NCI-H1105 (cell line): Measurements from ENCODE around the gene ITM2C.

Experiments
- DNase-seq: peaks from one replicate; lab custom pipeline; 2025; lab: John Stamatoyannopoulos, UW

ITM2C gene, protein sequence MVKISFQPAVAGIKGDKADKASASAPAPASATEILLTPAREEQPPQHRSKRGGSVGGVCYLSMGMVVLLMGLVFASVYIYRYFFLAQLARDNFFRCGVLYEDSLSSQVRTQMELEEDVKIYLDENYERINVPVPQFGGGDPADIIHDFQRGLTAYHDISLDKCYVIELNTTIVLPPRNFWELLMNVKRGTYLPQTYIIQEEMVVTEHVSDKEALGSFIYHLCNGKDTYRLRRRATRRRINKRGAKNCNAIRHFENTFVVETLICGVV

DNA sequence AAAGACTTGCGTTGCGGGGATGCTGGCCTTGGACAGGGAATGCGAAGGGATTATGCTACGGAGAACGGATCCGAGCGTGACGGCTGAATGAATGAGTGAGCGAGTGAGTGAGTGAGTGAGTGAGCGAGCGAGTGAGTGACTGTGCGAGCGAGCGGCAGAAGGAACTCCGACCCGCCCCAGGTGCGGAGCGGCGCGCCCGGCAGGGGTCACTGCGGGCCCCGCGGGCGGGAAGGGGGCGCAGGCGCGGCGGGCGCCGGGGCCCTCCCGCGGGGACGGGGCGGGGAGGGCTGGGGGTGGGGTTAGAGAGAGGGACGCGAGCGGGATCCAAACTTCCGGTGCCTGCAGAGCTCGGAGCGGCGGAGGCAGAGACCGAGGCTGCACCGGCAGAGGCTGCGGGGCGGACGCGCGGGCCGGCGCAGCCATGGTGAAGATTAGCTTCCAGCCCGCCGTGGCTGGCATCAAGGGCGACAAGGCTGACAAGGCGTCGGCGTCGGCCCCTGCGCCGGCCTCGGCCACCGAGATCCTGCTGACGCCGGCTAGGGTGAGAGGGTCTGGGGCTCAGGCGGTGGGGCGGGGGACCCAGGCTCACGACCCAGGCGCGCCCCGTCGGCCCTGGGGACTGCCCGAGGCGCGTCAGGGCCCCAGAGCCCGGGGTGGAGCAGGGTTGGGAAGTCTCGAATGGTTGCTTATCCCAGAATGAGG is at the start of gene ITM2C:
Gene ITM2C (plus strand): TSS at position 338 of the 702 bp plus-strand sequence. CDS start 84 bp downstream, at position 422.
- peak; percentile 58 for DNase-seq

GRCh38 chr2:230815088-230815487 is 49.7 kb upstream of the ITM2C start:
- no peak for DNase-seq

- DNase-seq = no peak
These were observed 48.0 kb upstream of the ITM2C start for GRCh38 chr2:230816735-230817134.

- DNase-seq = no peak
These were observed 45.3 kb upstream of the ITM2C start for GRCh38 chr2:230819433-230819832.

DNA sequence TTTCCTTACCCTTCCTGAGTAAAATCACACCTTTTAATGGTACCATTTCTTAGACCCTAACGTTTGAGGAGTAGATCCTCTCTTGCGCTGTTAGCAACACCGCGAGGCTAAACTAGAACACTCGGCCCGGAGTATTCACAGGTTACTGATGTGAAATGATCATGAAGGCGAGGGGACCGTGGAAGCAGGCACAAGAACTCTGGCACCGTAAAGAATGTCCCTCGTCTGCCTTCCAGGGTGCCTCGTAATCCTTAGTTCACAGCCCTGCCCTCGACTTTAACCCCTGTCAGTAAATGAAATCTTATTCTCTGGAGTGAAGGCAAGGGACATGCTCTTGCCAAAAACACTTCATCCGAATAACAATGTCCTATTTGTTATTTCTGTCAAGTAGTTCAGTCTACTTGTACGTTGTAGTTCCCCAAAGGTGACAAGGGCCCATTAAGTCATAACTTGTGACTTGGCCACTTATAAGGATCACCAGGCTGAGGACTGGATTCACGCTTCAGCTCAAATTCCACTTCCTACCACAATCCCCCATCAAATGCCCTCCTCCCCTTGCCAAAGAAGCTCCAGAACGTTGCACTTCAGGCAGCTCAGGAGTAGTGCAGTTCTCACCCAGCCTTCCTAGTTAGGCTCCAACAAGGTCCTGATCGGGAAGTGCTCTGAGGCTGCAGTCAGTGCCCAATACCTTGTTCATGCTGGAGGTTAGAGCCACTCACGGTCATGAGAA is 43.3 kb upstream of the ITM2C start:
- no peak for DNase-seq

GRCh38 chr2:230821991-230822520 is 42.7 kb upstream of the ITM2C start:
- no peak for DNase-seq

- DNase-seq = no peak
These were observed 41.3 kb upstream of the ITM2C start for GRCh38 chr2:230823264-230823964.

DNA sequence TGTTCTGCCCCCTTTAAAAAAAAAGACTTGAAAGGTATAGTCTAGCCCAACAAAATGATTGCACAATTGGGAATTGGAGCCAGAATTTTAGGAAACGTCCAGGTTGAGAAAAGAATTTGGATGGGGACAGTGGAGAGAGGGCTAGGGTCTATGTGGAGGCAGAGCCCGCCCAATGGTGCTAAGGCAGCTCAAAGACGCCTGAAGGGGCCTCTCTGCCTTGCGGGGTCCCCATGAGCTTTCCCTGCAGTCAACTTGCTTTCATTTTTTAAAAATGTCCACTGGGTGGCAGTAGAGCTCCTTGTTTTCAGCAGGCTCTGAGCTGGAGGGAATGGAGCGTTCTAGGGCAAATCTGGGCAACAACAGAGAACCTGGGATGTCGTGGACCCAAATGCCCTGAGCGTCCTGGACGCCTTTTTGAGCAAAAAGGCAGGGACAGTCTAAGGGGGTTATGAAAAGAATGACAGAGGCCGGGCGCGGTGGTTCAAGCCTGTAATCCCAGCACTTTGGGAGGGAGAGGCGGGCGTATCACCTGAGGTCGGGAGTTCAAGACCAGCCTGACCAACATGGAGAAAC is 40.2 kb upstream of the ITM2C start:
- peak; percentile 73 for DNase-seq

DNA sequence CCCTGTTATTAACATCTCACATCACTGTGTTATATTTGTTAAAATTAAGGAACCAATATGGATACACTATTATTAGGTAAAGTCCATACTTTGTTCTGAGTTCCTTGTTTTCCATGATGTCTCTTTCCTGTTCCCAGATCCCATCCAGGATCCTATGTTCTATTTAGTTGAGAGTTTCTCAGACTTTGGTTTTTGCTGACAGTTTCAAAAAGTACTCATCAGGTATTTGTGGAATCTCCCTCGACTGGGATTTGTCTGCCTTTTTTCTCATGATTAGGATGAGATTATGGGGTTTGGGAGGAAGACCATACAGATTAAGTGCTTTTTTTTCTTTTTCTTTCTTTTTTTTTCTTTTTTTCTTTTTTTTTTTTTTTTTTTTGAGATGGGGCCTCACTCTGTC is 39.4 kb upstream of the ITM2C start:
- DNase-seq = no peak

DNA sequence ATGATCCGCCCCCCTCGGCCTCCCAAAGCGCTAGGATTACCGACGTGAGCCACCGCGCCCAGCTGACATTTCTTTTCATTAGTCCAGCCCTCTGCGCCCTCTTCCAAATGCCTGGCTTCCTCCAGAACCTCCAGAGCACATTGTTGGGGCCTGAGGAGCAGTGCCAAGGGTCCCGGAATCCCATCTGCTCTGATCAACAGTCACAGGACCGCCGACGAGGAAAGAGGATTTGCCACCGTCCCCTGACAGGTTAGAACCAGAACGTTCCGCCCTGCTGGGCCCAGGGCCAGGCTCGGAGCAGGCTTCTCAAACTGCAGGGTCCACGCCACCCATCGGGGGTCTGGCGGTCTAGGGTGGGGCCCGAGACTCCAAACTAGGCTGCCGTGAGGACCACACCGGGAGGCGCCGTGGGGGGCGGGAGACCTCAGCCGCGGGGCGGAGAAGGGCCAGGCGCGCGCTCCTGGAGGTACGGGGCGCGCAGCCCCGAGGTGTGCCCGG is 36.9 kb upstream of the ITM2C start:
- no peak for DNase-seq

DNA sequence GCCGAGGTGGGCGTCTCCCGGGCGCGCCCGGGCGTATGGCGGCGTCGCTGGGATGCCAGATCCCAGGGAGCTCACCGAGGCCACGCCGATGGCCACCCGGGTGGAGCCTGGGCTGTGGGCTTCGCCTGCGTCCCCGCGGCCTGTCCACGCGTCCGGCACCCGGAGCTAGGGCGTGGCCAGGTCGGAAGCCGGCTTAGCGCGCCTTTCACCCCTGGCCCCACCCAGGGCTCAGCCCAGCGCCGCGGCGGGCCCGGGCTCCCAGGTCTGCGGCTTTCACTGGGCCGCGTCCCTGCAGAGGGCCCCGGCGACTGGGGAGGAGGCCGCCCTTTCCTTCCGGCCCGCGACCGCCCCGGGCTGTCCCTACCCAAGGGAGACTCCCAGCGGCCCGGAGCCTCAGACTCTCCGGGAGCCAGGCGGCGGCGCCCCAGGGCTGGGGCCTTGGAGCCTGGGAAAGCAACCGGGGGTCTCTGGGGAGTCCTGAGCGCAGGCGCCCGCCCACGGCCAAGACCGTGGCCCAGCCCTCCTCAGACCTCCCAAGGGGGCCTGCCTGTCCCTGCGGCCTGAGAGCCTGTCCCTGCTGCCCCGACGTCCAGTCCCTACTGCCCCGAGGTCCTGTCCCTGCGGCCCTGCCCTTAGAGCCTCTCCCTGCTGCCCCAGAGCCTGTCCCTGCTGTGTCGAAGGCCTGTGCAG is 36.3 kb upstream of the ITM2C start:
- DNase-seq = no peak

- no peak for DNase-seq
These were observed 35.4 kb upstream of the ITM2C start for GRCh38 chr2:230829293-230829692.

- DNase-seq = no peak
These were observed 34.8 kb upstream of the ITM2C start for GRCh38 chr2:230829959-230830358.

GRCh38 chr2:230830428-230830827 is 34.3 kb upstream of the ITM2C start:
- no peak for DNase-seq

GRCh38 chr2:230840301-230840700 is 24.4 kb upstream of the ITM2C start:
- DNase-seq = no peak

DNA sequence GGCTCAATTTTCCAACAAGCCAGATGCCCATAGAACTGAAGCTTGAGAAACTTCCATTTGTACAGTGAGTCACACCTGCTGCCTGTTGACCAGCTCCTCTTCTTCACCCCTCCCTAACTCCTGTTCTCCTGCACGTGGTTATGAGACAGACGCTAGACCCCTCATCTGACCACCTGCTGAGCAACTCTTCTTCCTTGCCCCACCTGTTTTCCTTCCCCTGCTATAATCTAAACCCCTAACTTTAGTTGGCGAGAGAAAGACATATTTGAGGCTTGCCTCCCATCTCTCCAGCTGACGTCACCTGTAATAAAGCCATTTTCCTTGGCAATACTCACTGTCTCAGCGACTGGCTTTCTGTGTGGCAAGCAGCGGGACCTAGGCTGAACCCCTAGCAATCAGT is 22.3 kb upstream of the ITM2C start:
- DNase-seq = no peak

GRCh38 chr2:230843132-230843531 is 21.6 kb upstream of the ITM2C start:
- DNase-seq = no peak

DNA sequence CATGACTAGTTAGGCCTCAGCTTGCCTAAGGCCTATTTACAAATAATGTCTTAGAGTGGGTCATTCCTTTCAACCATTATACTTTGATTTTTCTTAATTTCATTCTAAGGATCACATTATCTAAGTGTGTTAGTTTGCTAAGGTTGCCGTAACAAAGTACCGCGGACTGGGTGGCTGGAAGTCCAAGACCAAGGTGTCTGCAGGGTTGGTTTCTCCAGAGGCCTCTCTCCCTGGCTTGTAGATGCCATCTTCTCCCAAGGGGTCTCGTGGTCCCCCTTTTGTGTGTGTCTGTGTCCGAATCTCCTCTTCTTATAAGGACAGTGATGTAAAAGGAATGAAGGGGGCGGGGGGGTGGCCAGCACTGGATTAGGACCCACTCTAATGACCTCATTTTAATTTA is 18.4 kb upstream of the ITM2C start:
- no peak for DNase-seq

DNA sequence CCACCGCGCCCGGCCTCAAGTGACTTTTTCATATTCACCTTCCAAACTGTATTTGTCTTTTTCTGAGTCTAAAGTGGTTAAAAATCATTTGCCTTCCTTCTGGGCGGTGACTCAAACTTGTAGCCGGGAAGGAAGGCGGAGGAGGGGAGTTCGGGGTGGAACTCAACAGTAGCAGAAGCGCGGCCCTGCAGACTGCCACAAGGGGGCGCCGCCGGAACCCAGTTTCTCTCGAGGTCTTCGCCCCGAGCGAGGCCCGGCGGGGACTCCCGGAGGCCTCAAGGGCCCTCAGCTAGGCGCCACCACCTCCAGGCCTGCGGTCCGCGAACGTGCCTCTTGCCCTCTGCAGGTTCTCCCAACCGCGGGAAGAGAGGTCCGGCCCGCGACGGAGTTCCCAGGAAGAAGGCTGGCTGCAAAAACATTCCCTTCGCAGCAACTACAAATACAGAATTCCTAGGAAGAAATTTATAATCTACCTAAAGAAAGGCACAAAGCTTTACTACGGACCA is 16.8 kb upstream of the ITM2C start:
- DNase-seq = no peak

- DNase-seq = no peak
These were observed 14.9 kb upstream of the ITM2C start for GRCh38 chr2:230849633-230850357.
